IMR-90 (cell line): ENCODE results near the gene CTIF. TPM values are rescaled to one million over a fixed set of nuclear protein-coding genes. Genes with fewer than 3 reads are reported as not detected.

ENCODE experiments used
- ATAC-seq: fragments of 200-7000 bp; cut with Tn5 transposase; 2 replicates; pipeline ENCODE4 v1.9.1; 2020; ENCODE audit warnings: low read depth, mild to moderate bottlenecking, moderate library complexity
- BruUV-seq: library from RNA; stranded (reverse); fragments of 400-500 nt; replicated peaks from 2 replicates; lab custom pipeline; 2021; lab: Mats Ljungman, UMichigan
- CTCF ChIA-PET: fragments of 300-600 bp; formaldehyde crosslinking; extraction: SDS; loops from one replicate; lab custom pipeline; 2021; ENCODE audit warnings: antibody characterized with exemption; lab: Yijun Ruan, JAX
- POLR2A ChIA-PET: fragments of 300-600 bp; sonication (Branson Sonifier 250); formaldehyde crosslinking; loops from one replicate; lab custom pipeline; 2022; ENCODE audit warnings: antibody characterized with exemption; ENCODE audit not compliant: unreplicated experiment; lab: Charles Lee
- DNase-seq: peaks from one replicate; pipeline ENCODE4 v3.0.0; 2013
- H2AFZ ChIP-seq: replicated peaks from 2 replicates; pipeline ENCODE3; 2013; ENCODE audit warnings: low read length, mild to moderate bottlenecking; ENCODE audit not compliant: poor library complexity
- H2AK5ac ChIP-seq: 2 replicates; pipeline ENCODE4 v1.6.1; 2013; ENCODE audit warnings: low read depth, low read length, inconsistent platforms
- H2AK9ac ChIP-seq: replicated peaks from 2 replicates; pipeline ENCODE3; 2013; ENCODE audit warnings: mild to moderate bottlenecking, low read depth, low read length, moderate library complexity; ENCODE audit not compliant: poor library complexity
- H2BK120ac ChIP-seq: 2 replicates; pipeline ENCODE4 v1.6.1; 2013; ENCODE audit warnings: low read depth, low read length, inconsistent platforms
- H2BK15ac ChIP-seq: 3 replicates; pipeline ENCODE4 v1.6.1; 2013; ENCODE audit warnings: low read depth, low read length, inconsistent platforms
- H2BK20ac ChIP-seq: 2 replicates; pipeline ENCODE4 v1.6.1; 2013; ENCODE audit warnings: low read depth, mild to moderate bottlenecking, inconsistent platforms, low read length, moderate library complexity
- H2BK5ac ChIP-seq: 2 replicates; pipeline ENCODE4 v1.6.1; 2013; ENCODE audit warnings: mild to moderate bottlenecking, low read depth, low read length, inconsistent platforms; ENCODE audit not compliant: poor library complexity, severe bottlenecking
- H3K14ac ChIP-seq: replicated peaks from 2 replicates; pipeline ENCODE4 v1.6.1; 2013; ENCODE audit warnings: low read depth, low read length, inconsistent platforms
- H3K18ac ChIP-seq: 2 replicates; pipeline ENCODE4 v1.6.1; 2013; ENCODE audit warnings: low read depth, low read length, control low read depth
- H3K23ac ChIP-seq: 2 replicates; pipeline ENCODE4 v1.6.1; 2013; ENCODE audit warnings: low read depth, low read length, inconsistent platforms
- H3K27ac ChIP-seq: 2 replicates; pipeline ENCODE4 v1.5.1; 2013; ENCODE audit warnings: mild to moderate bottlenecking, control low read depth, low read length; ENCODE audit not compliant: insufficient read depth
- H3K27me3 ChIP-seq: 2 replicates; pipeline ENCODE4 v1.6.1; 2013; ENCODE audit warnings: low read length; ENCODE audit not compliant: control insufficient read depth, insufficient read depth
- H3K36me3 ChIP-seq: 2 replicates; pipeline ENCODE4 v1.6.1; 2013; ENCODE audit warnings: low read length, mixed read lengths; ENCODE audit not compliant: control insufficient read depth, insufficient read depth
- H3K4ac ChIP-seq: 2 replicates; pipeline ENCODE4 v1.6.1; 2013; ENCODE audit warnings: low read depth, low read length, inconsistent platforms
- H3K4me1 ChIP-seq: 2 replicates; pipeline ENCODE4 v1.6.1; 2013; ENCODE audit warnings: low read length, mixed read lengths; ENCODE audit not compliant: control insufficient read depth, insufficient read depth
- H3K4me2 ChIP-seq: 2 replicates; pipeline ENCODE4 v1.6.1; 2013; ENCODE audit warnings: low read depth, mild to moderate bottlenecking, control low read depth, low read length, moderate library complexity
- H3K4me3 ChIP-seq: 2 replicates; pipeline ENCODE4 v1.5.1; 2013; ENCODE audit warnings: low read depth, mild to moderate bottlenecking, control low read depth, low read length, moderate library complexity; ENCODE audit not compliant: insufficient read depth
- H3K56ac ChIP-seq: 2 replicates; pipeline ENCODE4 v1.6.1; 2013; ENCODE audit warnings: low read length, inconsistent platforms; ENCODE audit not compliant: insufficient read depth; ENCODE audit errors: extremely low read depth
- H3K79me1 ChIP-seq, 2 experiments: 2 replicates each; pipeline ENCODE4 v1.6.1; 2013; ENCODE audit warnings: low read length in 2 of 2, inconsistent platforms in 1 of 2, low read depth in 1 of 2
- H3K9ac ChIP-seq: 2 replicates; pipeline ENCODE4 v1.6.1; 2013; ENCODE audit warnings: low read depth, low read length, control low read depth
- H3K9me1 ChIP-seq: 2 replicates; pipeline ENCODE4 v1.6.1; 2013; ENCODE audit warnings: low read length, inconsistent platforms; ENCODE audit not compliant: insufficient read depth
- H3K9me3 ChIP-seq: 2 replicates; pipeline ENCODE4 v1.6.1; 2013; ENCODE audit warnings: low read length; ENCODE audit not compliant: control insufficient read depth, insufficient read depth
- H4K20me1 ChIP-seq: 2 replicates; pipeline ENCODE4 v1.6.1; 2013; ENCODE audit warnings: low read length, inconsistent platforms; ENCODE audit not compliant: insufficient read depth
- H4K5ac ChIP-seq: 2 replicates; pipeline ENCODE4 v1.6.1; 2013; ENCODE audit warnings: mild to moderate bottlenecking, low read depth, low read length, control low read depth
- H4K8ac ChIP-seq, 2 experiments: 2 replicates each; pipeline ENCODE4 v1.6.1; 2013; ENCODE audit warnings: low read depth in 2 of 2, low read length in 2 of 2, control low read depth in 1 of 2, inconsistent platforms in 1 of 2
- H4K91ac ChIP-seq: 2 replicates; pipeline ENCODE4 v1.6.1; 2013; ENCODE audit warnings: low read depth, low read length, inconsistent platforms; ENCODE audit not compliant: insufficient read depth
- RCOR1 ChIP-seq: IDR thresholded peaks from 2 replicates; pipeline ENCODE4 v1.6.1; 2012; ENCODE audit warnings: mild to moderate bottlenecking, low read length, improper control_type of control experiment; ENCODE audit not compliant: insufficient replicate concordance
- RFX5 ChIP-seq: IDR thresholded peaks from 2 replicates; pipeline ENCODE4 v1.8.0; 2012; ENCODE audit warnings: low read depth, mild to moderate bottlenecking, low read length, moderate library complexity
- dilution Hi-C: fragments of 300-500 bp; cut with HindIII; formaldehyde crosslinking; loops from one replicate; pipeline ENCODE4 v1.14.3; 2018; ENCODE audit warnings: low sequenced_read_pairs; ENCODE audit not compliant: unreplicated experiment
- in situ Hi-C: fragments of 300-500 bp; cut with MboI; formaldehyde crosslinking; loops from 3 replicates; pipeline ENCODE4 v1.14.3; 2019; ENCODE audit warnings: low sequenced_read_pairs, inconsistent platforms, mixed read lengths
- intact Hi-C: fragments of 100-400 bp; cut with micrococcal nuclease; formaldehyde crosslinking; loops from 2 replicates; pipeline ENCODE4 v1.10.0; 2022
- polyA plus RNA-seq, 3 experiments: library from polyadenylated mRNA; depleted of rRNA; stranded (reverse); fragments of >200 nt; gene quantifications; 2 replicates each; pipeline ENCODE4 v1.2.3, GENCODE V29; 2012; ENCODE audit warnings: low replicate concordance in 1 of 3
- total RNA-seq: library from RNA; depleted of rRNA; stranded (reverse); fragments of >200 nt; gene quantifications from 2 replicates; pipeline ENCODE4 v1.2.3, GENCODE V29; 2012
- TF ChIP-seq, protein P1 (sequence below): conservative IDR thresholded peaks from 2 replicates; pipeline ENCODE4 v1.5.1; 2012; ENCODE audit warnings: mild to moderate bottlenecking, low read depth, low read length, improper control_type of control experiment

Gene CTIF
- total and polyA plus RNA-seq, 2 of the 4 experiments (the other 2 are of a cell fraction), result 25.1 to 57.0 TPM

- H4K5ac ChIP-seq, result no peak overlapping the region
- H2BK120ac ChIP-seq, result no peak overlapping the region
- dilution Hi-C loops (no loop called here), in situ Hi-C loops (no loop called here), intact Hi-C loops (no loop called here)
- H3K4ac ChIP-seq, result no peak overlapping the region
- no peaks in the 10 kb centered on the region for H3K9me3 ChIP-seq
- ChIA-PET POLR2A (no interaction called here), CTCF (no interaction called here)
- DNase-seq (no peak), ATAC-seq (no peak)
- no peak overlapping the region for H3K14ac ChIP-seq
- no peak overlapping the region for H3K23ac ChIP-seq
- H2AK9ac ChIP-seq, result no peak overlapping the region
- no peak overlapping the region for H3K9ac ChIP-seq
- H3K9me1 ChIP-seq, result peaks cover 34% of the 10 kb centered on the region
- H3K27ac ChIP-seq, result no peak overlapping the region
- peaks cover 14% of the 10 kb centered on the region; the same call in 1 of the 2 replicates for H4K20me1 ChIP-seq
- H4K8ac ChIP-seq, result no peak overlapping the region
- H3K79me1 ChIP-seq, result peaks cover 17 to 79% of the 10 kb centered on the region in 2 experiments
- no peak overlapping the region for H3K4me2 ChIP-seq
- peaks cover 43% of the 10 kb centered on the region for H3K36me3 ChIP-seq
- no peak overlapping the region for H2AK5ac ChIP-seq
- no peak overlapping the region for H3K56ac ChIP-seq
- no peak overlapping the region for H3K4me3 ChIP-seq
- TF ChIP-seq RCOR1, result no peak
- TF ChIP-seq, protein P1, sequence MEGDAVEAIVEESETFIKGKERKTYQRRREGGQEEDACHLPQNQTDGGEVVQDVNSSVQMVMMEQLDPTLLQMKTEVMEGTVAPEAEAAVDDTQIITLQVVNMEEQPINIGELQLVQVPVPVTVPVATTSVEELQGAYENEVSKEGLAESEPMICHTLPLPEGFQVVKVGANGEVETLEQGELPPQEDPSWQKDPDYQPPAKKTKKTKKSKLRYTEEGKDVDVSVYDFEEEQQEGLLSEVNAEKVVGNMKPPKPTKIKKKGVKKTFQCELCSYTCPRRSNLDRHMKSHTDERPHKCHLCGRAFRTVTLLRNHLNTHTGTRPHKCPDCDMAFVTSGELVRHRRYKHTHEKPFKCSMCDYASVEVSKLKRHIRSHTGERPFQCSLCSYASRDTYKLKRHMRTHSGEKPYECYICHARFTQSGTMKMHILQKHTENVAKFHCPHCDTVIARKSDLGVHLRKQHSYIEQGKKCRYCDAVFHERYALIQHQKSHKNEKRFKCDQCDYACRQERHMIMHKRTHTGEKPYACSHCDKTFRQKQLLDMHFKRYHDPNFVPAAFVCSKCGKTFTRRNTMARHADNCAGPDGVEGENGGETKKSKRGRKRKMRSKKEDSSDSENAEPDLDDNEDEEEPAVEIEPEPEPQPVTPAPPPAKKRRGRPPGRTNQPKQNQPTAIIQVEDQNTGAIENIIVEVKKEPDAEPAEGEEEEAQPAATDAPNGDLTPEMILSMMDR, result no peak
- no peak for TF ChIP-seq RFX5
- no peak overlapping the region for H2BK5ac ChIP-seq
- H2BK15ac ChIP-seq, result no peak overlapping the region
- no peaks in the 10 kb centered on the region for H3K27me3 ChIP-seq
- H2AFZ ChIP-seq, result no peak overlapping the region
- no peak overlapping the region for H3K18ac ChIP-seq
- H3K4me1 ChIP-seq, result peaks cover 5% of the 10 kb centered on the region
- no peak overlapping the region for H2BK20ac ChIP-seq
- no TSS peak for BruUV-seq
- no peak overlapping the region for H4K91ac ChIP-seq
Measured at GRCh38 chr18:48789259-48789812, 250.5 kb downstream of the CTIF start.
